ENCODE data around the gene SIPA1L3. TPM values are rescaled to one million over a fixed set of nuclear protein-coding genes. Genes with fewer than 3 reads are reported as not detected.

The SIPA1L3 gene
- total and polyA plus RNA-seq, 2 of the 13 experiments (the other 11 are each of a cell fraction or from before 2014, with no cell fraction given): 5.5 to 7.7 TPM

- TF ChIP-seq ZNF280D (CRISPR knock-in tag; IDR thresholded peaks at IDR 0.05): no peak
- no peak for TF ChIP-seq NR1H2 (CRISPR knock-in tag; IDR thresholded peaks at IDR 0.05; ENCODE audit: borderline replicate concordance, low read depth)
- TF ChIP-seq ATF4 (CRISPR knock-in tag; IDR thresholded peaks at IDR 0.05): 0 out of 4 replicates have a peak, but pooled peaks of 1 of the 2 experiments have one; percentile 32
- TF ChIP-seq ARID5B (CRISPR knock-in tag; IDR thresholded peaks at IDR 0.05): peak; percentile 66; the same call in 1 of the 2 replicates
- TF ChIP-seq CREM (IDR thresholded peaks at IDR 0.05): peak; percentile 51; the same call in 1 of the 2 replicates
- TF ChIP-seq CREM (CRISPR knock-in tag; IDR thresholded peaks at IDR 0.05): no peak
- TF ChIP-seq ZGPAT (CRISPR knock-in tag; IDR thresholded peaks at IDR 0.05): 0 out of 2 replicates have a peak, but pooled peaks have one; percentile 38
- TF ChIP-seq XRCC5 (optimal IDR thresholded peaks at IDR 0.05; ENCODE audit: low read length): no peak
- 0 out of 2 replicates have a peak, but pooled peaks have one; percentile 64 for TF ChIP-seq ZSCAN29 (CRISPR knock-in tag; conservative IDR thresholded peaks at IDR 0.05)
- TF ChIP-seq NR2C2 (CRISPR knock-in tag; IDR thresholded peaks at IDR 0.05; ENCODE audit: borderline replicate concordance): peak; percentile 81
- no peak for TF ChIP-seq RCOR2 (CRISPR knock-in tag; IDR thresholded peaks at IDR 0.05)
- TF ChIP-seq ZNF275 (CRISPR knock-in tag; IDR thresholded peaks at IDR 0.05; ENCODE audit: borderline replicate concordance): no peak
- peak; percentile 61 to 88 for TF ChIP-seq NR2F1 (CRISPR knock-in tag; IDR thresholded peaks at IDR 0.05)
- peak; percentile 60 for TF ChIP-seq TBL1XR1 (IDR thresholded peaks at IDR 0.05; ENCODE audit: borderline replicate concordance, low read length, partially characterized antibody)
- peak; percentile 73 for TF ChIP-seq TEAD3 (CRISPR knock-in tag; optimal IDR thresholded peaks at IDR 0.05; ENCODE audit: borderline replicate concordance)
- TF ChIP-seq ZFX (CRISPR knock-in tag; IDR thresholded peaks at IDR 0.05; ENCODE audit: low read depth): peak; percentile 42; the same call in 1 of the 2 replicates
Observed at GRCh38 chr19:38250821-38251563, 344.0 kb downstream of the SIPA1L3 start (continued).
